Adrenal gland (tissue), 5 donors: ENCODE measurements around the gene SYNE1.

ENCODE experiments used
- CTCF ChIP-seq, 6 experiments: fragments of 450-650 bp in 4 of 6; fragments of 200-600 bp in 2 of 6; sonication (generic) in 1 of 6; IDR thresholded peaks; 1 replicate in 5 of 6; 2 replicates in 1 of 6; pipeline versions ENCODE4 v1.5.1 to v1.8.0; 2016 to 2021; ENCODE audit warnings: antibody characterized with exemption in 6 of 6, mild to moderate bottlenecking in 2 of 6, moderate library complexity in 1 of 6
- POLR2A ChIP-seq, 2 donors: fragments of 450-650 bp; IDR thresholded peaks; one replicate each; pipeline ENCODE4 v1.6.1; 2017; ENCODE audit warnings: antibody characterized with exemption in 2 of 2, mild to moderate bottlenecking in 2 of 2, moderate library complexity in 1 of 2
- donor health status: DM: no; HTN: no; CAD: no.

GRCh38 chr6:152402791-152403190 is 234.4 kb downstream of the SYNE1 start:
- no peak for TF ChIP-seq CTCF (IDR thresholded peaks at IDR 0.05)
- TF ChIP-seq POLR2A (IDR thresholded peaks at IDR 0.05): no peak
